Posterior vena cava (tissue), 2 donors: Measurements from ENCODE around the gene IFNL4. TPM values are rescaled to one million over a fixed set of nuclear protein-coding genes. Genes with fewer than 3 reads are reported as not detected.
"Not testable (repeated sequence)": the region's sequence is repeated elsewhere in the genome, so short reads cannot be mapped to it uniquely, and the experiment has no call there.

ENCODE experiments used
- DNase-seq: peaks from one replicate; pipeline ENCODE4 v3.0.0-alpha.2; 2020; ENCODE audit warnings: low spot score
- intact Hi-C, 2 donors: fragments of 100-400 bp; cut with DNase I; formaldehyde crosslinking; loops; one replicate each; pipeline versions ENCODE4 v1.14.1 to v1.14.2; 2022 to 2023
- total RNA-seq, 2 donors: library from RNA; stranded (reverse); fragmentation: NEBNext Ultra II Directional; extraction: Animal tissue kit (Norgen Biotek cat#: 25700); gene quantifications; one replicate each; pipeline ENCODE4 v1.2.1, GENCODE V29; 2021
- donor health status: DM: yes; HTN: yes; CAD: no.
- donor health status: DM: yes; HTN: yes; CAD: no.

IFNL4 gene
- total RNA-seq, 2 donors from 2014 or later: not detected

GRCh38 chr19:39236527-39236926 lies 12.1 kb downstream of the IFNL4 start:
- intact Hi-C loops: no loop called here
- DNase-seq: no peak

DNA sequence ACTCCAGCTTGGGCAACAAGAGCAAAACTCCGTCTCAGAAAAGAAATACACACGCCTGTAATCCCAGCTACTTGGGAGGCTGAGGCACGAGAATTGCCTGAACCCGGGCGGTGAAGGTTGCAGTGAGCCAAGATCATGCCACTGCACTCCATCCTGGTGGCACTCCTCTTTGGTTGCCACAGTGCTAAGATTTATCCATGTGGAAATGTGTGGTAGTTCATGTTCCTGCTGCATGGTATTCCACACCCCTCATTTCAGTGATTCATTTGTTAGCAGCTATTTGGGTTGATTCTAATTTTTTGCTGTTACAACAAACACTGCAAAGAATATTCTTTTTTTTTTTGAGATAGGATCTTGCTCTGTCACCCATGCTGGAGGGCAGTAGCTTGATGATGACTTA lies 15.9 kb downstream of the IFNL4 start:
- intact Hi-C loops: no loop called here
- DNase-seq: no peak

DNA sequence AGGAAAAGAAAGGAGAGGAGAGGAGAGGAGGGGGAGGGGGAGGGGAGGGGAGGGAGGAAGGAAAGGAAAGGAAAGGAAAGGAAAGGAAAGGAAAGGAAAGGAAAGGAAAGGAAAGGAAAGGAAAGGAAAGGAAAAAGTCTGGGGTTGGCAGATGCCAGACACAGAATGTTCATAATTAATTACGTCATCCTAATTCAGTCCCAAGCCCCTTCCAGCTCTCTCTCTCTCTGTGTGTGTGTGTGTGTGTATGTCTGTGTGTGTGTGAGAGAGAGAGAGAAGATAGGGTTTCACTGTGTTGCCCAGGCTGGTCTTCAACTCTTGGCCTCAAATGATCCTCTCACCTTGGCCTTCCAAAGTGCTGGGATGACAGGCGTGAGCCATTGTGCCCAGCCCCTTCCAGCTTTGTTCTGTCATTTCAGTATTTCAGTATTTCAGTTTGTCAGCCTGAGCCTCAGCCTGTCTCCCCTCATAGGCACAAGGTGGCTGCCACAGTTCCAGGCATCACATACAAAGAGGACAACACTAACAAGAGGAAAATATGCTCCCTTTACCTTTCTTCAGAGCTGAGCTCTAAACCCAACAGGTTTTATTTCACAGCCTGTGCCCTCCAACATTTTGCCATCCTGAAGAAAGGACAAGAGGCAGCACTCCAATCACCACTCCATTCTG lies 18.4 kb downstream of the IFNL4 start:
- DNase-seq: no peak
- intact Hi-C loops: no loop called here

- DNase-seq: no peak
- intact Hi-C loops: no loop called here
These were observed 23.7 kb downstream of the IFNL4 start for GRCh38 chr19:39224910-39225309.

- no peak for DNase-seq
- intact Hi-C loops: no loop called here
These were observed 24.9 kb downstream of the IFNL4 start for GRCh38 chr19:39223703-39224279.

GRCh38 chr19:39219108-39219507 lies 29.5 kb downstream of the IFNL4 start:
- intact Hi-C loops, DNase-seq: not testable (repeated sequence)

GRCh38 chr19:39218230-39219007 lies 30.2 kb downstream of the IFNL4 start:
- intact Hi-C loops: no loop called here
- DNase-seq: no peak

DNA sequence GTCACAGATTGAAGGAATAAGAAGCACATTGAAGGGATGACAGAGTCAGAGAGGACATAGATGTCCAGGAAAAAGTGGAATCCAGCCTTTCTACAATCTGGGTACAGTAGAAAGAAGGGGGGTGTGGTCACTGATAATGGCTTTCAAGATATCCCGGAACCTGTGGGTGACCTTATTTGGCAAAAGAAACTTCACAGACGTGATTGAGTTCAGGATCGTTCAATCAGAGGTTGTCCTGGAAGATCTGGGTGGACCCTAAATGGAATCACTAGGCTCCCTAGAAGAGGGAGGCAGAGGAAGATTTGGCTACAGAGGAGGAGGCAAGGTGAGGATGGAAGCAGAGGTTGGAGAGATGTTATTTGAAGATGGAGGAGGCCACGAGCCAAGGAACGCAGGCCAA lies 31.6 kb downstream of the IFNL4 start:
- no peak for DNase-seq
- intact Hi-C loops: no loop called here

GRCh38 chr19:39215323-39215722 lies 33.3 kb downstream of the IFNL4 start:
- intact Hi-C loops, DNase-seq: not testable (repeated sequence)

- intact Hi-C loops: no loop called here
These were observed 36.3 kb downstream of the IFNL4 start for GRCh38 chr19:39212375-39212742.

GRCh38 chr19:39211731-39212374 lies 36.8 kb downstream of the IFNL4 start:
- no peak for DNase-seq
- intact Hi-C loops: no loop called here

More at GRCh38 chr19:39212375-39212742, 36.3 kb downstream of the IFNL4 start:
- DNase-seq: no peak

DNA sequence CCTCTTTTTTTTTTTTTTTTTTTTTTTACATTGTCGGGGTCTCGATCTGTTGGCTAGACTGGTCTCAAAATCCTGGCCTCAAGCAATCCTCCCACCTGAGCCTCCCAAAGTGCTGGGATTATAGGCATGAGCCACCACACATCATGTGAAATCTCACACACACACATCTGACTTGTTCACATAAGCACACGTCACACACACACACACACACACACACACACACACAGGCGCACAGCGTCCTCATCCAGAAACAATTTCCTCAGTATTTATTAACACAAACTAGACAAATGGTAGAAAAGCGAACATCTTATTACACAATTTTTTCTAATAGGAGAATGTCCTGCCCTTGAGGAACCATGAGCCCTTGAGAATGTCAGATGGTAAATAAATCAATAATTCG lies 39.5 kb downstream of the IFNL4 start:
- DNase-seq: no peak
- intact Hi-C loops: no loop called here

GRCh38 chr19:39208175-39208795 lies 40.4 kb downstream of the IFNL4 start:
- intact Hi-C loops: no loop called here
- no peak for DNase-seq

DNA sequence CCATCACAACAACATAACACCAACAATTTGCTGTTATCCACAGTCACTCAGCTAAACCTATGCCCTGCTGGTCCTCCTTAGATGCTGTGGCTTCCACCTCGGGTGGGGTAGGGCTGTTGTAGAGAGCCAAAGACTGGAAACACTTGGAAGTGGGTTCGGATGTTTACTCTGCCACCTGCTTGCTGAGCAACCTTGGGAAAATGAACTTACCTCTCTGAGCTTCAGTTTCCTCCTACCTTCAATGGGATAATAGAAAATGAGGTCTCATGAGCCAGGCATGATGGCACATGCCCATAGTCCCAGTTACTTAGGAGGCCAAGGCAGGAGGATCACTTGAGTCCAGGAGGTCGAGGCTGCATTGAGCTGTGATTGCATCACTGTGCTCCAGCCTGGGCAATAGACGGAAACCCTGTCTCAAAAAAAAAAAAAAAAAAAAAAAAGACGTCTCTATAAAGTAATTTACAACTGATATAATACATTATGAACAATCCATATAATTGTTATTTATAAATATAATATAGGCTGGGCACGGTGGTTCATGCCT lies 41.3 kb downstream of the IFNL4 start:
- intact Hi-C loops: no loop called here
- no peak for DNase-seq

DNA sequence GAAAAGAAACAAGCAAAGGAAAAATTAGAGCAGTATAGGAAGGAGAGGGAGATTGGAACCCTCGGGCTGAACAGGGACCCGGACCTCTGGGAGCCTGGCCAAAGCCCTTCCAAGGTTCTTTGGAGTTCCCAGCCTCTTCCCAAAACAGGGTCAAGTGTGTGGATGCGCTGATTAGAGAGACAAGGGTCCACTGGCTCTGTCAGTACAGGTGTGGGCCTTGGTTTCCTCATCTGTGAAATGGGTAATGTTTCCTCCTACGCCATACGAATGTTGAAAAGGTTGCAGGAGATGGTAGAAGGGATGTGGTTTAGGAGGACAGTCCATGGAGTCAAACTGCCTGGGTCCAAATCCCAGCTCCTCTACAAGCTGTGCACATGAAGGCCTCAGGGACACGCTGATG lies 42.5 kb downstream of the IFNL4 start:
- intact Hi-C loops: no loop called here
- no peak for DNase-seq

DNA sequence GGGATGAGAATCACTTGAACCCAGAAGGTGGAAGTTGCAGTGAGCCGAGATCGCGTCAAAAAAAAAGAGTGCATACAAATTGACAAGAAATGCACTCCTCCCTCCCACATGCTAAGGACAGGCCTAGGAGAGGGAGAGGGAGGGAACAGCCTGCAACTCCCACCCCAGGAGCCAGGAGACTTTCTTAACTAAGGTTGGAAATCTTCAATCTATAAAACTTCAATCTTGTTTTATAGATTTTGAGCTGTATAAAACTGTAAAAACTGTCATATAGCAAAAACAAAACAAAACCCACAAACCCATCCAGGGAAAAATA lies 43.2 kb downstream of the IFNL4 start:
- intact Hi-C loops: no loop called here
- no peak for DNase-seq

DNA sequence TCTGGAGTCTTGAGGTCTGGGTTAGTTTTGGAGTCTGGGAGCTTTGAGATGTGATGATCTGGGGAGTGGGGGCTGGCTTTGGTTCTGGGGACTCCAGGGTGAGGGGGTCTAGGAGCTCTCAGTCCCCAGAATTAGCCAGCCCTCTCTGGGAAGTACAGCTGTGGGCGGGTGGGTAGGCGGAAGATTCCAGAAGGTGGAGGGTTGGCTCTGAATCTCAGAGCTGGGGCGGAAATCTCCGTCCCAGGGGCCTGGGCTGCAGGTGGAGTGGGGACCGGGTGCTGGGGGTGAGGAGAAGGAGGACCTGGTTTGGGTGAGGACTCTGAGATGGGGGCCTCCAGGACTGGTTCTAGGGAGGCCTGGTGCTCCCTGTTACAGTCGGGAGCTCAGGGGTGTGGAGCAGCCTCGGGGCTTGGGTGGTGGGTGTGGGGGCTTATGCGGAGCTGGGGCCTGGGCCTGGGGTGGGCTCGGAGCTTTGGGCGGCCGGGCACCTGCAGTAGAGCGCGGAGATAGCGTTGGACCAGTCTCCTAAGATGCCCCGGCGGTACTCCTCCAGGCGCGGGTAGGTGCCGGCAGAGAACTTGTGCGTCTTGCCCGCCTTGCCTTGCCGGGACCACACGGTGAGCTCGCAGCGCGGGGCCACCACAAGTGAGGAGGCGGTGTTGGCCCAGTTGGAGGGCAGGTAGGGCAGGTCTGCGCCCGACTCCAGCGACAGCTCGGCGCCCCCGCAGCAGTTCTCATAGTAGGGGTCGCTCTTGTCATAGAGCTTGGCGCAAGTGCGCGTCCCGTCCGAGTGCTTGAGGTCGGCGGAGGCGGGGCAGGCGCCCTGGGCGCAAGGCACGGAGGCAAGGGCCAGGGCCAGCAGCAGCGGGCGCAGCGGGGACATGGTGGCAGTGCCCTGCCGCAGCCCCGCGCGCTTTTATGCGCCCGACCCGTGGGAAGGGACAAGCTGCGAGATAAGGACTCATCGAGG lies 45.0 kb downstream of the IFNL4 start, which contains the start of gene SYCN:
SYCN (minus strand) TSS at position 892 of the 970 bp plus-strand sequence; CDS start at position 883, 9 bp downstream.
- DNase-seq: no peak
- intact Hi-C loops: no loop called here

GRCh38 chr19:39202998-39203355 lies 45.7 kb downstream of the IFNL4 start:
- DNase-seq: no peak
- intact Hi-C loops: no loop called here

DNA sequence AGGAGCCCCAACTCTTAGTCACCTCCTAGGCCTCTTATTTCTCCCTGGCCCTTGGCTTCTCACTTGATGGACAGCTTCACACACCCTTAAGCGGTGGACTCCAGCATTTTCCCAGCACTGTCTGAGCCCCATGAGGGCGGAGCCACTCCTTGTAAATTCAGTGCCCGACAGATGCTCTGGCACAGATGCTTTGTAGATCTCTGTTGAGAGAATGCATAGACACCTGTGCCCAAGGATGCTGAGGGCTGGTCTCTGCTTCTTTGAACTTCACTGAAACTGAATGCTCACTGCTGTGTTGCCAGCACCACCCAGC lies 47.9 kb downstream of the IFNL4 start:
- intact Hi-C loops: no loop called here
- DNase-seq: no peak
